RWPE2 (cell line): ENCODE data around the gene ZFPM1.

Experiments used
- ATAC-seq: fragments of 200-7000 bp; cut with Tn5 transposase; 3 replicates; pipeline ENCODE4 v1.9.1; 2021; ENCODE audit warnings: low read depth
- DNase-seq: peaks from one replicate; pipeline ENCODE4 v3.0.0-alpha.2; 2020; ENCODE audit warnings: low spot score
- H3K27ac ChIP-seq: fragments of 450-650 bp; 2 replicates; pipeline ENCODE4 v1.5.1; 2017; ENCODE audit warnings: mild to moderate bottlenecking; ENCODE audit not compliant: poor library complexity, severe bottlenecking
- H3K27me3 ChIP-seq: fragments of 250-450 bp; sonication (Bioruptor Pico); 2 replicates; pipeline ENCODE4 v1.5.1; 2021; ENCODE audit warnings: mild to moderate bottlenecking, moderate library complexity; ENCODE audit not compliant: insufficient read depth, poor library complexity, severe bottlenecking
- H3K36me3 ChIP-seq: fragments of 250-450 bp; sonication (Bioruptor Pico); 2 replicates; pipeline ENCODE4 v1.5.1; 2020; ENCODE audit warnings: low read depth, mild to moderate bottlenecking, moderate library complexity
- H3K4me1 ChIP-seq: fragments of 250-450 bp; sonication (Bioruptor Pico); 2 replicates; pipeline ENCODE4 v1.5.1; 2021; ENCODE audit warnings: mild to moderate bottlenecking, moderate library complexity; ENCODE audit not compliant: insufficient read depth, poor library complexity, severe bottlenecking
- H3K4me3 ChIP-seq: fragments of 250-450 bp; sonication (Bioruptor Pico); 2 replicates; pipeline ENCODE4 v1.5.1; 2021; ENCODE audit warnings: mild to moderate bottlenecking, moderate library complexity; ENCODE audit not compliant: severe bottlenecking
- H3K9me3 ChIP-seq: fragments of 250-450 bp; sonication (Bioruptor Pico); 2 replicates; pipeline ENCODE4 v1.5.1; 2021; ENCODE audit warnings: mild to moderate bottlenecking, moderate library complexity; ENCODE audit not compliant: severe bottlenecking
- CTCF ChIP-seq: fragments of 450-650 bp; IDR thresholded peaks from one replicate; pipeline ENCODE4 v1.5.1; 2017; ENCODE audit warnings: mild to moderate bottlenecking, moderate library complexity; ENCODE audit not compliant: poor library complexity, severe bottlenecking

The ZFPM1 gene

DNA sequence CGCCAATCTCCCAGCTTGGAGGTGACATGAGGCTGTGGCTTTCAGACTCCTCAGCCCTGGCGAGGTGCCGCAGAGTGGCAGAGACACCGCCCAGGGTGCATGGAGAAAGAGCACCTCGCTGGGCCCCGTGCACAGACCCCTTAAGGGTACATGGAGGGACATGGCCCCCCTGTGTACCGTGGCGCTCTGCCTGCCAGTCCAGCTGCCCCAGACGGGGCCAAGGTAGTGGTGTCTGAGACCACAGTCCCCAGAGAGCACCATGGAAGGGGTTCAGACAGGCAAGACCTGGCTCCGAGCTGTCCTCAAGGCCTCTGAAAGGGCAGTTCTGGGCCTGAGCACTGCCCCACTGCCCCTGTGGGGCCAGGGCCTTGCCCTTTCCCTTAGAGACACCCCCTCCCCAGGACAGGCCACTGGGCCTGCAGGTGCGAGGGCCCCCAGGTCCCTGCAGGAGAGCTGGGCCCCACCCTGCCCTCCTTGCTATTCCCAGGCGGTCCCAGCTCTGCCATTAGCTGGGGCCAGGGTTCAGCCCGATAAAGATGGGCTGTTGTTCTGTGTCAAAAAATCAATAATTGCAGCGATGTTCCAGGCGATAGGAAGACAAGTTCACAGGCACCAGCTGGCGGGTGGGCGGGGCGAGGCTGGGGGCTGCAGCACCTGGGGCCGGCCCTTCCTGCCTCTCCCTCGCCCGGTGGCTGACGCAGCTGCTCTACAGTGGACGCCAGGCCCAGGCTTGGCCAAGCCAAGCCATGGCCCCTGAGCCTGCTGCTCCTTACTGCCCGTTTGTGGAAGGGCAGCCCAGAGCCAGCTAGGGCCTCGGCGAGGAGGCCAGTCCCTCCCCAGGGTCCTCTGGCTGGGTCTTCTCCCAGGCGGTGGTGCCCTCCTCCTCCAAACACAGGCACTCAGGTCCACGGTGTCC, 51.7 kb downstream of the ZFPM1 start:
- no peak overlapping the region for H3K4me3 ChIP-seq
- no peaks in the 10 kb centered on the region for H3K36me3 ChIP-seq
- H3K27me3 ChIP-seq = no peaks in the 10 kb centered on the region
- DNase-seq (no peak), ATAC-seq (no peak)
- H3K4me1 ChIP-seq = peaks cover 9% of the 10 kb centered on the region
- H3K9me3 ChIP-seq = no peaks in the 10 kb centered on the region
- no peak overlapping the region for H3K27ac ChIP-seq
- no peak for TF ChIP-seq CTCF

DNA sequence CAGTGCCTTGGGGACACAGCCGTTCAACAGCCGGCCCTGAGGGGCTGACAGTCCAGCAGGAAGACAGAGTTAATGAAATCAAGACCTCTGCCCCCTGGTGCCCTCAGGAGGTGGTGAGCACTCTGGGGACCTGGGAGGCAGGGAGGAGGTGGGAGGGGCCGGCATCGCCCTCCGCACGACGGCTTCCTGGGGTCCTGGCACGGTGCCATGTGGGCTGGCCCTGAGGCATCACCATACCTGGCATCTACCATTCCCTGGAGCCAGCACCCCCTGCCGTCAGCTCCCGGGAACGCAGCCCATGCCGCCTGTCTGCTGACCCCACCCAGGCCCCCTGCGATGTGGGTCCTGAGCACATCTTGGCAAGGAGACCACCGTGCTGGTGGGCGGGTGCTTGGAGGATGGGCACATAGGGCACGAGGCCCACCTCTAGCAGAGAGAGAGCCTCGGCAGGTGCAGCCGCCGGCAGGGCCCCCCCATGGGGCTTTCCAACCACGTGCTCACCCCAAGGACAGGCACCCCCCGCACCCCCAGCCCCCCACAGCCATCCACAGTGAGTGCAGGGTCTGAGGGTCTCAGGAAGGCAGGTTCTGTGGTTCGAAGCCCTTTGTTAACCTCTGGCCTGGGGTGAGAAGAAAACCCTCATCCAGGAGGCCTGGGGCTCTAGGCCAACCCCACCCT, 52.5 kb downstream of the ZFPM1 start:
- Histone ChIP-seq H3K4me1 (peaks cover 17% of the 10 kb centered on the region), H3K27me3 (no peaks in the 10 kb centered on the region), H3K36me3 (no peaks in the 10 kb centered on the region), H3K9me3 (no peaks in the 10 kb centered on the region), H3K4me3 (no peak overlapping the region), H3K27ac (no peak overlapping the region)
- no peak for DNase-seq
- TF ChIP-seq CTCF = peak; percentile 35
- peak; percentile 15; the same call in 1 of the 3 replicates for ATAC-seq

GRCh38 chr16:88506723-88507122, 53.6 kb downstream of the ZFPM1 start:
- Histone ChIP-seq H3K27ac (no peak overlapping the region), H3K36me3 (no peaks in the 10 kb centered on the region), H3K27me3 (no peaks in the 10 kb centered on the region), H3K4me3 (no peak overlapping the region), H3K4me1 (peaks cover 19% of the 10 kb centered on the region), H3K9me3 (no peaks in the 10 kb centered on the region)
- ATAC-seq (no peak), DNase-seq (no peak)
- TF ChIP-seq CTCF = no peak

DNA sequence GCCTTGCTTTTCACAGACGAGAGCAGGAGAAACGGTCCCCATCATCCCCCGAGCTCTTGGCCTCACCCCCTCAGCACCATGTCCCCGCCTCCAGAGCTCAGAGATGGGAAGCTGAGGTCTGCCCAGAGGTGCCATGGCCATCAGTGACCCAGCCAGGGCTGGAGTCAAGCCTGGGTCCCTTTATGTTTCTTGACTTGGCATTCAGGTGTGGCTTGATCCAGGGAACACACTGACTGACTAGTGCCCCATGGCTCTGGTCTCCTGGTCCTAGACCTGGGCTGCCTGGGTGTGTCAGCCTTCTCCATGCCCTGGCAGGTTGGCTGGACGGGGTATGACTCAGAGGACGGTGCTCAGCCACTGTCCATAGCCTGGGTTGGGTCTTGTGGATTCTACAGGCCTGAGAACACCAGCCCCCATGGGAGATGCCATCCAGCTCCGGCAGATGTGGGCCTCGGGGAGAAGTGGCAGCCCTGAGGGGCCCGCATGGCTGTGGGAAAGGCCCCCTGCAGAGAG, 54.2 kb downstream of the ZFPM1 start:
- Histone ChIP-seq H3K27me3 (no peaks in the 10 kb centered on the region), H3K4me3 (no peak overlapping the region), H3K4me1 (peaks cover 19% of the 10 kb centered on the region), H3K36me3 (no peaks in the 10 kb centered on the region), H3K27ac (no peak overlapping the region), H3K9me3 (no peaks in the 10 kb centered on the region)
- DNase-seq (no peak), ATAC-seq (peak; percentile 30)
- TF ChIP-seq CTCF = no peak
